ENCODE results near the gene GNAQ.

Gene GNAQ

DNA sequence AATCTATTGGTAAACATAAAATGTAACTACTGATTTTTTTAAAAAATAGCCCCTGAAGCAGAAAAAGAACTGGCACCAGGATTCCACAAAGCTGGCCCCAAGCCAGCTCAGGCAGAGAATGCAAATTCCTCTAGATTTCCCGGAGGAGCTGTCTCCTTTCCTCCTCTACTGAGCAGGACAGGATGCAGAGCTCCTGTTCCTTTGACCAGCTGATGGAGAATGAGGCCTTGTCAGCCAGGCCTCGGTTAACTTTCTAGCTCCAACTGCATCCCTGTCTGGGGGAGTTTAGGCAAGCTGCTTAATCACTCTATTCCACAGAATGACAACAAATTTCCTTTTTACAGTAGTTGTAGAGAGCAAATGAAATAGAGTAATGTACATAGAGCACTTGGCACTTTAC is 155.5 kb downstream of the GNAQ start:
- H3K27ac ChIP-seq (ENCODE audit: low read depth, low read length), result peak overlapping the region; percentile 74
- H2BK120ac ChIP-seq (ENCODE audit: insufficient read depth, low read length, poor library complexity), result no peak overlapping the region
- no peak overlapping the region for H3K14ac ChIP-seq (ENCODE audit: low read length)
- H3K27me3 ChIP-seq (ENCODE audit: insufficient read depth, low read length), result no peaks in the 10 kb centered on the region
- H2BK5ac ChIP-seq (ENCODE audit: low read depth, low read length, poor library complexity), result no peak overlapping the region
- no peak overlapping the region for H3K9ac ChIP-seq (ENCODE audit: low read length)
- H3K4ac ChIP-seq (ENCODE audit: low read depth, low read length), result no peak overlapping the region
- H4K8ac ChIP-seq (ENCODE audit: low read depth, low read length), result no peak overlapping the region
- no peak overlapping the region for H4K91ac ChIP-seq (ENCODE audit: low read depth, low read length)
- peaks cover 18 to 22% of the 10 kb centered on the region in 2 experiments for H3K4me1 ChIP-seq (ENCODE audit: control insufficient read depth in 1 of 2, insufficient read depth in 2 of 2, low read length in 2 of 2)
- H2AK5ac ChIP-seq (ENCODE audit: low read length), result no peak overlapping the region
- no peak overlapping the region for H4K12ac ChIP-seq (ENCODE audit: low read depth, low read length)
- no peaks in the 10 kb centered on the region for H3K9me3 ChIP-seq (ENCODE audit: insufficient read depth, low read depth, low read length)
- H3K36me3 ChIP-seq (ENCODE audit: control insufficient read depth in 1 of 2, insufficient read depth in 2 of 2, low read length in 2 of 2), result no peaks in the 10 kb centered on the region
- H3K79me1 ChIP-seq (ENCODE audit: low read length), result peaks cover 15% of the 10 kb centered on the region
- no peak overlapping the region for H3K4me3 ChIP-seq (ENCODE audit: low read depth, low read length)
- no peak overlapping the region for H3K23ac ChIP-seq (ENCODE audit: low read length)
- WGBS (ENCODE audit: extremely low coverage, insufficient coverage, insufficient read length), result no CpG with 5 or more reads among the region's 2 CpGs
- no peak overlapping the region for H2BK12ac ChIP-seq (ENCODE audit: low read length)
- peaks cover 2% of the 10 kb centered on the region for H3K79me2 ChIP-seq (ENCODE audit: control insufficient read depth, insufficient read depth, low read length, poor library complexity)
- H2AFZ ChIP-seq (ENCODE audit: insufficient read depth, low read length, poor library complexity), result no peak overlapping the region
- no peak overlapping the region for H3K18ac ChIP-seq (ENCODE audit: low read length)
- no peak for DNase-seq
- no peak overlapping the region for H3K4me2 ChIP-seq (ENCODE audit: low read length)

DNA sequence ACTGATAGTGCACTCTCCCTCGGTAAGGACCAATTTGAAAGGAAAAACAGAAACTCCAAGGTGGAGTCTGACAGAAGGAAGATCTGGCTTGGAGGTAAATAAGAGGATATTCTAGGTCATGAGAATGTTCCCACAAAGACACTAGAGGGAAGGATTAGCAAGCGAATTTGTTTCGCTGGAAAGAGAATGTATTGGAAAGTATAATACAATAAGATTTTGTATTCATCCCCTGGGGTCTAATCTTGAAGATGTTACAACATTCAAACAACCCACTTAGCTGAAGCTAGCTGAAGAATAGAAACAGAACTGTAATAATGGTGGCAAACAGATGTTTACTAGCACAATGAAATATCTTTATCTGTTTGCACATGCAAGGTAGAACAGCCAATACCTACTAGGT is 158.7 kb downstream of the GNAQ start:
- Histone ChIP-seq H4K12ac (ENCODE audit: low read depth, low read length) (no peak overlapping the region), H2AK5ac (ENCODE audit: low read length) (no peak overlapping the region), H3K27me3 (ENCODE audit: insufficient read depth, low read length) (no peaks in the 10 kb centered on the region), H3K36me3 (ENCODE audit: control insufficient read depth in 1 of 2, insufficient read depth in 2 of 2, low read length in 2 of 2) (no peaks in the 10 kb centered on the region), H3K9me3 (ENCODE audit: insufficient read depth, low read depth, low read length) (no peaks in the 10 kb centered on the region), H2BK120ac (ENCODE audit: insufficient read depth, low read length, poor library complexity) (no peak overlapping the region), H2BK12ac (ENCODE audit: low read length) (no peak overlapping the region), H3K79me2 (ENCODE audit: control insufficient read depth, insufficient read depth, low read length, poor library complexity) (peaks cover 2% of the 10 kb centered on the region), H3K27ac (ENCODE audit: low read depth, low read length) (no peak overlapping the region), H3K4me2 (ENCODE audit: low read length) (no peak overlapping the region), H3K79me1 (ENCODE audit: low read length) (peaks cover 3% of the 10 kb centered on the region), H4K91ac (ENCODE audit: low read depth, low read length) (no peak overlapping the region), H3K18ac (ENCODE audit: low read length) (no peak overlapping the region), H2AFZ (ENCODE audit: insufficient read depth, low read length, poor library complexity) (no peak overlapping the region), H3K14ac (ENCODE audit: low read length) (no peak overlapping the region), H3K4me3 (ENCODE audit: low read depth, low read length) (no peak overlapping the region), H3K9ac (ENCODE audit: low read length) (no peak overlapping the region), H2BK5ac (ENCODE audit: low read depth, low read length, poor library complexity) (no peak overlapping the region), H3K4ac (ENCODE audit: low read depth, low read length) (no peak overlapping the region), H3K4me1 (ENCODE audit: control insufficient read depth in 1 of 2, insufficient read depth in 2 of 2, low read length in 2 of 2) (peaks cover 8% of the 10 kb centered on the region in 2 experiments), H3K23ac (ENCODE audit: low read length) (no peak overlapping the region), H4K8ac (ENCODE audit: low read depth, low read length) (no peak overlapping the region)
- DNase-seq, result no peak
- WGBS (ENCODE audit: extremely low coverage, insufficient coverage, insufficient read length), result no CpG with 5 or more reads among the region's 3 CpGs

DNA sequence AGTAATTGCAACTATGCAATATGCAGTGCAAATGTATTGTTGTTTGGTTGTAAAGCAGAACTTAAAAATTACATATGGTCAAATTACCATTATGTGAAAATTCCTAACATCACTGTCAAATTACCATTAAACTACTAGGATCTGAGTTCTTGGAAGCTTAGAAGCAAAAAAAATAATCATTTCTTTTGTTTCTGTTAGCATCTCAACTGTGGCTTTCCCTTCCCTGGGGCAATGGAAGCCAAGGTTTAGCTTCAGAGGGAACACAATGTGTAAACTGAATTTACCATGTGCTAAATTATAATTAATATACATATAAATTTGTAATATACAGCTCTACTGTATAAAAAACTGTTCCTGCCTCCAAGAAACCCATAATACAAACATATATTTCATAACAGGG is 159.4 kb downstream of the GNAQ start:
- no peaks in the 10 kb centered on the region for H3K79me1 ChIP-seq (ENCODE audit: low read length)
- no peaks in the 10 kb centered on the region for H3K36me3 ChIP-seq (ENCODE audit: control insufficient read depth in 1 of 2, insufficient read depth in 2 of 2, low read length in 2 of 2)
- no peak overlapping the region for H4K91ac ChIP-seq (ENCODE audit: low read depth, low read length)
- H3K4ac ChIP-seq (ENCODE audit: low read depth, low read length), result no peak overlapping the region
- no peak overlapping the region for H2BK5ac ChIP-seq (ENCODE audit: low read depth, low read length, poor library complexity)
- no peak overlapping the region for H4K8ac ChIP-seq (ENCODE audit: low read depth, low read length)
- no peaks in the 10 kb centered on the region for H3K27me3 ChIP-seq (ENCODE audit: insufficient read depth, low read length)
- no peak overlapping the region for H3K4me2 ChIP-seq (ENCODE audit: low read length)
- H2AFZ ChIP-seq (ENCODE audit: insufficient read depth, low read length, poor library complexity), result no peak overlapping the region
- no peak overlapping the region for H2BK120ac ChIP-seq (ENCODE audit: insufficient read depth, low read length, poor library complexity)
- H2BK12ac ChIP-seq (ENCODE audit: low read length), result no peak overlapping the region
- H2AK5ac ChIP-seq (ENCODE audit: low read length), result no peak overlapping the region
- H4K12ac ChIP-seq (ENCODE audit: low read depth, low read length), result no peak overlapping the region
- H3K4me1 ChIP-seq (ENCODE audit: control insufficient read depth in 1 of 2, insufficient read depth in 2 of 2, low read length in 2 of 2), result peaks cover 5 to 8% of the 10 kb centered on the region in 2 experiments
- H3K18ac ChIP-seq (ENCODE audit: low read length), result no peak overlapping the region
- no peak overlapping the region for H3K4me3 ChIP-seq (ENCODE audit: low read depth, low read length)
- DNase-seq, result no peak
- peaks cover 2% of the 10 kb centered on the region for H3K79me2 ChIP-seq (ENCODE audit: control insufficient read depth, insufficient read depth, low read length, poor library complexity)
- H3K9ac ChIP-seq (ENCODE audit: low read length), result no peak overlapping the region
- H3K14ac ChIP-seq (ENCODE audit: low read length), result no peak overlapping the region
- no peak overlapping the region for H3K23ac ChIP-seq (ENCODE audit: low read length)
- no peaks in the 10 kb centered on the region for H3K9me3 ChIP-seq (ENCODE audit: insufficient read depth, low read depth, low read length)
- H3K27ac ChIP-seq (ENCODE audit: low read depth, low read length), result no peak overlapping the region

DNA sequence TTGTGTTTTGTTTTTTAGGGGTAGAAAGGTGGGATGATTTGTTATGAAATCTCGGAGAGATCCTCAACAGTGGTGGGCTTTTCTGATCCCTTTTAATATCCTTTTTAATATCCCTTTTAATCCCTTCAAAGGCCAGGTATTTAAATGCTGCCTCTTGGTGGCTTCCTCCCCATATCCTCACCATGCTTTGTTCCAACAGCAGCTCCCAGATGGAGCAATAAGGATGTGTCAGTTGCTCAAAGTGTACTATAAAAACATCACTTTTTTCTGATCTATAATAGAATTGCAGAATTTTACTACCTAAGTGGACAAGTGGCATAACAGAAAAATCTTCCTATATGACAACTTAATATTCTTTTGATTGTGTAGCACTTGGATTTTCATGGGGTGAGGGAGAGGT is 160.1 kb downstream of the GNAQ start:
- no peaks in the 10 kb centered on the region for H3K27me3 ChIP-seq (ENCODE audit: insufficient read depth, low read length)
- H3K4me2 ChIP-seq (ENCODE audit: low read length), result no peak overlapping the region
- H4K91ac ChIP-seq (ENCODE audit: low read depth, low read length), result no peak overlapping the region
- H2BK12ac ChIP-seq (ENCODE audit: low read length), result no peak overlapping the region
- H3K79me1 ChIP-seq (ENCODE audit: low read length), result no peaks in the 10 kb centered on the region
- H3K23ac ChIP-seq (ENCODE audit: low read length), result no peak overlapping the region
- no peak overlapping the region for H3K27ac ChIP-seq (ENCODE audit: low read depth, low read length)
- no peak overlapping the region for H3K18ac ChIP-seq (ENCODE audit: low read length)
- H2BK5ac ChIP-seq (ENCODE audit: low read depth, low read length, poor library complexity), result no peak overlapping the region
- H3K4me1 ChIP-seq (ENCODE audit: control insufficient read depth in 1 of 2, insufficient read depth in 2 of 2, low read length in 2 of 2), result peaks cover 5 to 8% of the 10 kb centered on the region in 2 experiments
- no peak overlapping the region for H3K9ac ChIP-seq (ENCODE audit: low read length)
- H3K4me3 ChIP-seq (ENCODE audit: low read depth, low read length), result no peak overlapping the region
- no peak overlapping the region for H3K4ac ChIP-seq (ENCODE audit: low read depth, low read length)
- H3K14ac ChIP-seq (ENCODE audit: low read length), result no peak overlapping the region
- no peak overlapping the region for H2AFZ ChIP-seq (ENCODE audit: insufficient read depth, low read length, poor library complexity)
- H2BK120ac ChIP-seq (ENCODE audit: insufficient read depth, low read length, poor library complexity), result no peak overlapping the region
- H3K9me3 ChIP-seq (ENCODE audit: insufficient read depth, low read depth, low read length), result no peaks in the 10 kb centered on the region
- no CpG with 5 or more reads among the region's 1 CpG for WGBS (ENCODE audit: extremely low coverage, insufficient coverage, insufficient read length)
- H3K79me2 ChIP-seq (ENCODE audit: control insufficient read depth, insufficient read depth, low read length, poor library complexity), result peaks cover 2% of the 10 kb centered on the region
- no peak for DNase-seq
- H3K36me3 ChIP-seq (ENCODE audit: control insufficient read depth in 1 of 2, insufficient read depth in 2 of 2, low read length in 2 of 2), result no peaks in the 10 kb centered on the region
- no peak overlapping the region for H4K12ac ChIP-seq (ENCODE audit: low read depth, low read length)
- H4K8ac ChIP-seq (ENCODE audit: low read depth, low read length), result no peak overlapping the region
- H2AK5ac ChIP-seq (ENCODE audit: low read length), result no peak overlapping the region
